GM18858 (cell line): Measurements from ENCODE around the gene NME8.

Source experiments
- ATAC-seq: cut with Tn5 transposase; IDR thresholded peaks from one replicate; pipeline ENCODE4 v1.9.1; 2021; ENCODE audit not compliant: unreplicated experiment

The NME8 gene

DNA sequence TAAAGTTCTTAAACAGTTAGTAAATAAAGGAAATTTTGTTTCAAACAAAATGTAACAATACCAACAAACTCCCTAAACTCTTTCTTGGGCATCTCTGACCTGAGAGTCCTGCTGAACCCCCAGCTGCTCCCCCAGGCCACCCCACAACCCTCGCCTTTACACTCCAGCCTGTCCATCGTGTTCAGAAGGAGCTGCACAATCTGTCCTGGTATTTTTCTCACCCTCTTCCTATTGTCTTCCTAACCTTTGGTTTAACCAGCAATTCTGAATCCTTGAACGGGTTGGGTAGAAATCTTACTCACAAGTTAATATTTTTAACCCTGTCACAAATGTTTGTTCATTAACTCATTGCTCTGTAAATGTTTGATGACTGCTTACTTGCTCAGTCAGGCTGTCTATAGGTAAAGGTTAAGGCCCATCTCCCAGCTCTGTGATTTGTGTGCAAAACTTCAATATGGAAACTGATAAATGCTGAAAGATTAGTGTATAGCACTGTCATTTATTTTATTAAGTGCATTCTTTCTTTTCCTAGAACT is 51.4 kb downstream of the NME8 start:
- no peak for ATAC-seq

DNA sequence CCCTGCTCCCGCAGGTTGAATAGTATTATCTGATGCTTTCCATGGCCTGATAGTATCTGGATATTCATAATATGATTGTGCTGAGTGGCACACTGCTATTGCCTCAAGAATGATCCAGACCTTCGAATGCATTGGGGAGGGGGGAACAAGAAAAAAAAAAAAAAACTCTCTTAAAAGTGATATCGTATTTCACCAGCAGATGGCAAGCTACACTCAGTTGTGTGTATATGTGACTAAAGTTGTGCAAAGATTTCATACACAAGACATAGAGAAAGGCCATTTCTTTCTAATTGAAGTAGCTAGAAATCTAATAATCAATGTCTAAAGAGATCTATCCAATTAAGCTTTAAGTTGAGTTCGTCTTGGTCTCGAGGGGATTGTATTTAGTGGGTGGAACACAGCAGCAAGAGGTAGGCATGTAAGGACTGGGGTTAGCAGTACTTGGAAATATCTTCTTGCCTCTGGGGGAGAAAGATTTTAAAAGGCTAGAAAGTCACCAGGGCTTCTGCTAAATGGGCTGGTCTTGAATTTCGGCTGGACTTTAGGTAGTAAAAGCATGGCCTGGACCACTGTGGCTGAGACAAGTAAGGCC is 52.9 kb downstream of the NME8 start:
- ATAC-seq = no peak

DNA sequence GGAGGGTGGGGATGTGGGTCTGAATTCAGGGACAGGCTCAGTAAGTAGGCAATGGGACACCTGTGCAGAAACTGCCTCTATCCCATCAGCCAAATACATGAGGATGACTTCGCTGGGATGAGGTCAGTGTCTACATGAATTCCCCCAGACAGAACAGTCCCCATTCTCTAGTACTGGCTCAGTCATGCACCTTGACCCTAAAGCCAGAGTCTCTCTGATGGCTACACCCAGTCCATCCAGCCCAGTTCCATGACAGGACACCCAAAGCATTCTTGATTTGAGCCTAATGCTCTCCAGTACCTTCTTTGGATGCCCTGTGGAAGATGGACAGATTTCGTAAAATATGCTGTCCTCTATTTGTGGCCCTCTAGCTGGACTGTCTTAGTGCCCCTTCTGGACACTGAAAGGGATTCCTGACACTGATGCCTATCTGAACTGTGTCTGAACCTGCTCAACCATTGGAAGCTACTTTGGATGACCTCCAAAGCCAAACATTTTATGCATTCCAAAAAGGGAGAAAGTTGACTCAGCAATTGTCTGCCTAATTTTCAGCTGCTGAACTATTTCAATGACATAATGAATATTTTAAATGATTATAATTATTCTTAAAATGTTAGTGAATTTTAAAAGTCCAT is 53.6 kb downstream of the NME8 start:
- ATAC-seq = no peak

DNA sequence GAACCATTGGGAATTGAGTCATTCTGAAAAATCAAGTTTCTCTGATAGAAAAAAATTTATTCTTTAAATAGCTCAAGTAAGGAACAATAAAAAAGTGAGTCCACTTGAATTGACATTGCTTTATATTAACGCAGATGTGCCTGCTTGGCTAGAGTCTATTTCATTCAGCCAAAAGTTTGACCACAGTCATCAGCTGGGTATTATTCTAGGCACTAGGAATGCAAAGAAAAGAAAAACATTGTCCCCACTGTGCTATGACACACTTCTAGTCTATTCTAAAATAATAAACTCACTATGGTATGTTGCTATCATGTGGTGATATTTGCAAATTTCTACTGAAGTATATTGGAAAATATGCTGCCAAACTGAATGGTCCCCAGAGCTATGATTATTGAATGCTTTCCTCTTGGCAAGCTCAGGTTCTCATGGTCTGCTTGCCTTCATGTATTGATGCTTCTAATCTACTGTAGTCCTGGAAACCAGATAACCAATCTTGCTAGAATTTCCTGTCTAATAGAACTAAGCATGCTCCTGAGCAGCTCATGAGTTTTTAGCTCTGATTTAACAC is 59.9 kb downstream of the NME8 start:
- no peak for ATAC-seq

DNA sequence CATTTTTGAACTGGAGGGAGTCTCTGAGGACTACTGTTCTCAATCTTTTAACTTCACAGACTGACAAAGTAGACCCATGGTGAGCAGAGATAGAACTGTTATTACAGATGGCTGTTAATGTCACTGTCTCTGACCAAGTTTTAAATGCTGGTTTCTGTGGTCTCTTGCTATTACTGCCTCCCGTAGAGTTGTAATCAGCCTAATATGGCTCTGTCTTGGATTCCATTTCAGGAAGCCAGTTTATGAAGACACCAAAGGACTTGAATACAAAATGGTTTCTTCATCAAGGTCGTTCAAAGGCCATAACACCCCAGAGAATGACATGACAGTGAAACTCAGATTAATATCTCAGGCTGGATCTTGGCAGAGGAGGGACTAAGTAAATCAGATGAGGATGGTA is 64.4 kb downstream of the NME8 start:
- no peak for ATAC-seq

DNA sequence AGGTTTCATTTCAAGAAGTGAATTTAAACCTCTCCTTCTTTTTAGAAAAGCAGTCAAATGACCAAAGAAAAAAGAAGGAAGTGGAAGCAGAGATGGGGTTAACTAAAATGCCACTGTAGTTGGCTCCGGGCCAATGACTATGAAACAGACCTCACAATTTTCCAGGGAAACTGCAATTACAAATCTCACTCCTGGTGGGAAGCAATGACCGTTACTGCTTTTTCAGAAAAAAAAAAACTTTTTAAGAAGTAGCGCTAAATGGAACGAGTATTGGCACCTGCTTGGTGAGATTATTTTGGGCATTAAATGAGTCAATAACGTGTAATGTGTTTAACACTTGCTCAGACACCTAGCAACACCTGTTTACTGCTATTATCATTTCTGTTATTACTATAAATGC is 67.0 kb downstream of the NME8 start:
- no peak for ATAC-seq

DNA sequence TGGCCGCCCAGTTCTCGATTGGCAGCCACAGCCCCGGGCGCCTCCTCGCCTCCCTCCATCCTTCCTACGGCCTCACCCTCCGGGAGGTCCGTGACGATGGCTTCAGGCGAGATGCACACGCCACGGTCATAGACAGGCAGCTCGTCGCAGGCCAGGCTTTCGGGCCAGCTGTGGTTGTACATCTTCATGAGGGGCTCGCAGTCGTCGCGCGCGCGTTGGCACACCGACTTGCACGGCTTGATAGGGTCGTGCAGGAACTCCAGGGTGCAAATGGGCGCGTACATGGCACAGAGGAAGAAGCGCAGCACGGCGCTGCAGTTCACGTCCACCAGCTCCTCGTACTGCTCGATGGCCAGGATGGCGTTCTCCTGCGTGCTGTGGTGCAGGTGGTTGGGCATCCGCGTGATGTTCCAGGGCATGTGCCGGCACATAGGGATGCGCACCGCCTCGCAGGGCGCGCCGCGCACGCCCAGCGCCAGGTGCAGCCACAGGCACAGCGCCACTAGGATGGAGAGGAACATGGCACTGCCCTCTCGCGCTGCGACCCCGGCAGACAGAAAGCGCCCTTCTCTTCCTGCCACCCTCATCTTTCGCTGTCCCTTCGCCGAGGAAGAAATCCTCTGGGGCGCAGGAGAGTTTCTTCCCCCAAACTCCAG is 67.7 kb downstream of the NME8 start:
- ATAC-seq = no peak

DNA sequence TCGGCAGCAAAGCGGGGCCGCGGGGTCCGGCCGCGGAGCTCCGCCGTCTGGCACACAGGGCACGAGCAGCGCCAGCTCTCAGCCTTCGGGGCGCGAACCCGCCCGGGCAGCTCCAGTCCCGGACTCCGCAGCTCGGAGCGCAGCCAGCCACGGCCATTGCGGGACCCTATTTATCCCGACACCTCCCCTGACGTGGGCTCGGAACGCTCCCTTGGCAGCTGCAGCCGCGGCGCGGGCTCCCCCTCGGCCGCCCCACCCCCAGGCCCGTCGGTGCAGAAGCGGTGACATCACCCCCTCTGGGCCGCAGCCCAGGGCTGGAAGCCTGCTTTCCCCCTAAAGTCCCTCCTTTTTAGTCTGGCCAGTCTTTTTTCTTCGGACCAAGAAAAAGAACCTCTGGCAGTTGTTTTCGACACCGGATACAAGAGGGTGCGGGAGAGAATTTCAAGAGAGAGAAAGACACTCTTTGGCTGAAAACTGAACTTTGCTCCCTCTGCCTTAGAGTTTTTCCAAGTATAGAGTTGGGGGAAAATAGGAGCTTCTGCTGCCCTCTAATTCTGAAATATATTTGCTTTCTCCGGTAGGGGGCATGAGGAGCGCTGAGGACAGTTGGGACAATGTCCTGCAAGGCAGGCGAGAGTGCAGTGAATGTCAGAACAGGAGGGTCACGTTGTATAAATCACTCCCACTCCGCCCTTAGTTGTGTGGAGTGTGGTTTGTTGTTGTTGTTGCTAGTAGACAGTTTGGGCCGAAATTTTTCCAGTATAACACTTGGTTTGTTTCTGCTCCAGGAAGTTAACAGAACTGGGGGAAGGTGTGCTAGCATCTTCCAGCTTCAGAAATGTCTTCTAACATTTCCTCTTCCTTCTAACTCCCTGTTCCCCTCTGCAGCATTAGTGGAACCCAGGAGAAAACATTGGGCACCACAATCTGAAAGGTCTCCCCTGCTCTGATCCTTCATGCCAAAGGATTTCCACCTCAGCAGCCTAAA is 68.6 kb downstream of the NME8 start, which contains the start of gene SFRP4:
TSS of gene SFRP4 (minus strand) at position 145 of the 988 bp plus-strand sequence. CDS start 280 bp downstream, outside the sequence.
- ATAC-seq = no peak

DNA sequence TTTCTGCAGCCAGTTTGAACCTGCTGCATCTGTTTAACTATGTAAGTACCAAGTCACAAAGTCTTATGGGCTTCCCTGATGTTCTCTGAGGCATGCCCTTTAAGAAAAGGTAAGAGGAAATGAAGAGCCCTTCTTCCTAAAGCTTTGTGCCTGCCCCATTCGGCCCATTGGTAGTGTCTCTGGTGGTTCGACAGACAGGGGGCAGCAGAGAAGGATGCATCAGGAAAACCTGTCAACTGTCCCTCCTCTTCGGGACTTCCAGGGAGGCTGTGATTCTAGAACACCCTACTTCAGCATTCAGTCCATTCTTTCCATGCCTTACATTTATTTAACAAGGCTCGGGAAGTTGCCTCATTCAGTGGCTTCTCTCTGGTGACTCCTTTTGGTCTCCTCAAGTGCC is 70.1 kb downstream of the NME8 start:
- ATAC-seq = no peak

DNA sequence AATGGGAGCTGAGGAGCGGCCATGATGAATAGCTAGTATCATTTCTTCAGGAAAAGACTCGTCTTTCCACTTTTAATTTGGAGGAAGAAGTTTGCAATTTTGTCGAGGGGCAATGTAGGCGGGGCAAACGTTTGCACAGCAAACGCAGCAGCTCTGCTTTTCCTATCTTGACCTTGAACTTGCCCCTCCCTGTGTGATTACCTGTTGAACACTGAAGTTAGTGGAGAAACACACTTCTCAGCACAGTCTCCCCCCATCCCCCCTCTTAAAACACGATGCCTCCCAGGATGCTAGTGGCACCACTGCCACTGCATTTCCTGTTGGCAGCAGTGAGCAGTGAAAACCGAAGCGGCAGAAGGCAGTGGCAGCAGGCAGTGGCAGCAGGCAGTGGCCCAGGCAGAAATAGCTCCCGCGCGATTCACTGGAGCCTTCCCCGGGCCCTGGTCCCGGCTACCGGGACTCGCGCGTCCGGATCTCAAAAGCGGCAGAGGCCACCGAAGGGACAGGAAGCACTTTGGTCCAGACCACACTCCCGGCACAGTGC is 72.0 kb downstream of the NME8 start, which contains the start of gene EPDR1:
TSS of gene EPDR1 (plus strand) at position 336 of the 544 bp plus-strand sequence. CDS start 300 bp downstream, outside the sequence.
- ATAC-seq = peak; percentile 37

DNA sequence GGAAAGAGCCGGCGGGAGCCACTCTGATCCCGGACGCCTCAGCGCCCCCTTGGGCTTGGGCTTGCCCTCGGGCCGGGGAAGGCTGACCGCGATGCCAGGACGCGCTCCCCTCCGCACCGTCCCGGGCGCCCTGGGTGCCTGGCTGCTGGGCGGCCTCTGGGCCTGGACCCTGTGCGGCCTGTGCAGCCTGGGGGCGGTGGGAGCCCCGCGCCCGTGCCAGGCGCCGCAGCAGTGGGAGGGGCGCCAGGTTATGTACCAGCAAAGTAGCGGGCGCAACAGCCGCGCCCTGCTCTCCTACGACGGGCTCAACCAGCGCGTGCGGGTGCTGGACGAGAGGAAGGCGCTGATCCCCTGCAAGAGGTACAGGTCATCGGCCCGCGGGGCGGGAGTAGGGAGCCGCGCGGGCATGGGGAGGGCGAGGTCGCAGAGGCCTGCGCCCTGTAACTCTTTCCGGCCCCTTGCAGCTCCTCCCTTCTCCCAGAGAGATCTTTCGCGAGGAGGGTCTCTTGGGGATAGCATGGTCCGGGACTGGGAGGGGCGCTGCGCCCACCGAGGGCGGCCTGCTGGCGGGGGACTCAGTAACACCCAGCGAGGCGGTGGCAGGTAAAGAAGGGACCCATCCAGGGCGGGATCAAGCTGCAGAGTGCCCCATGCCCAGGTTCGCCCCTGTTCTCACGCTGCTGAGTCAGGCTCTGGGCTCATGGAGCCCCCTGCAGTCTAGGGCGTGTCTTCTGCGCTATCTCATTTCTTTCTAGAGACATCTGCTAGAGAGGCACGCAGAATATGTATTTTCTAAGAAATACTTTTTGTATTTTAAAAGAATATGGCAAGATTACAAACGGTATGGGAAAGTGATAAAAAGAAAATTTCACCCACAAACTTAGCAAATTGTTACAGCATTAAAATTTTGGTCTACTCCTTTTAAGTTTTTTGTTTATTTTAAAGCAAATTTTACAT is 72.7 kb downstream of the NME8 start:
- peak; percentile 39 for ATAC-seq

DNA sequence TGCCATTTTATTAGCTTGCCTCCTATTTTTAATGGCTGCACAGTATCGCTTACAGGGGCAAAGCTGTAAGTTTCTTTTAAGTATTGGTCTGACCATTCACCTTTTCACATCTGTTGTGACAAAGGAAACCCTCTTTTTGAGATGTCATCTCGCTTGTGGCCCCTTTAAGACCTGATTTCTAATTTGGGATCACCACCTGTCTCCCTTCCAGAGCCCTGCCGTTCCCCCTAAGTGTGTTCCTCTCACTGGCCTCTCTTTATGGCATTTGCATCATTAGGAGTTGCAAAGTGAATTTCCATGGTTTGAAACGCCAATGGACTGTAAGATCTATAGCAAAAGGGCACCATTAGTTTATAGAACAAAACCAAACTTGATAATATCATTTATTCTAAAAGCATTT is 73.5 kb downstream of the NME8 start:
- ATAC-seq = no peak

DNA sequence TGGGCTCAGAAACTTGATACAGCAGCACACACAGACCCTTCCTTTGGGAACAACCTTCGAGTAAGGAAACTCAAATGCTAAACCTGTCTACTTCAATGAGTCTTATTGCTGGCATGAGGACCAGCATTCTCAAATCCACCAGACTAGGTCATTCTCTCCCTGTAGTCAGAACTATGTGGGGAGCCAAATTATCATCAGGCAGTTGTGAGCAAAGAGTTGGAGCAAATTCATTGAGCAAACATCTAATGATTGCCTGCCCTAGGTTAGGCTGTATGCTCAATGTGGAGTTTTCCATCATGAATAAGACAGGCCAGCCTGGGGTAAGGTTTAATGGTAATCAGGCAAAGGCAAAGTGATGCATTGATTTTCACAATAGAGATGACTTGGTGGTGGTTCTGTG is 75.6 kb downstream of the NME8 start:
- ATAC-seq = no peak

DNA sequence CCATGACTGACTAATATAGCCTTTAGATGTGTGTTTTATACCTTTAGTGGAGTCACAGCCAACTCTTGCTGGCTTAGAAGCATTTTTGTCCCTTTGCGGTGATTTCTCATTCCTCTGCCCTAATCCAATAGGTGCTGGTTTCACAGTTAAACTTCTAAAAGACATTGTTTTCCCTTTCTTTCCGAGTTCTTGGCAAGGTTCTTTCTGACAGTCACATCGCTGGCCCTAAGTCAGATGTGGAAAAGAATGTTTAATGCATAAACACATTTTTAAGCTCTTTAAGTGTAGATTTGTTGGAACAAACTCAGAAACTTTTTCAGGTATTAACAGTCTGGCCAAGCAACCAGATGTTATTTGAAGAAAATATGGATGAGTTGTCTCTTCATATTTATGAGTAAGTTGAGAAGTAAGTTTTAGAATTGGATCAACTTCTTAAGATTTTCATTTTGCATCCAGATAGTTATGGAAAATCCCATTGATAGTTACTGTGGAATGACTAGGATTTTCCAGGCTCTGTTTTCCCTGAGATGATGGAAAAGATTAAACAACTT is 76.2 kb downstream of the NME8 start:
- ATAC-seq = no peak

DNA sequence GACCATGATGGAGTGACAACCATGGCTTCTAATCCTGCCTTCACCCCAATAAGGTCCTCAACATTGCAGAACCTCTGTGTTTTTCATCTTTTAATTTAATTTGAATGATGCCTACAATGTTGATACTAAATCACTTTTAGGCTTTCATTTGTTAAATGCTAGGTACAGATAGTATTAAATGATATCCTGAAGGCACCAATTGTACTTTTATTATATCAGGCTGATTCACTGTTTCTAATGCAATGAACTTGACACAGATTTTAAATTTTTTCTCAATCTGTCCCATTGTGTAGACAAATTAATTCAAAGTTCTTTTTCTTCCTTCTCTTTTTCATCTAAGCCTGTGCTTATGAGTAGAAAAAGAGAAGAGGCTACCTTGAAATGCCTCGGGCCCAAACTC is 77.2 kb downstream of the NME8 start:
- ATAC-seq = no peak

DNA sequence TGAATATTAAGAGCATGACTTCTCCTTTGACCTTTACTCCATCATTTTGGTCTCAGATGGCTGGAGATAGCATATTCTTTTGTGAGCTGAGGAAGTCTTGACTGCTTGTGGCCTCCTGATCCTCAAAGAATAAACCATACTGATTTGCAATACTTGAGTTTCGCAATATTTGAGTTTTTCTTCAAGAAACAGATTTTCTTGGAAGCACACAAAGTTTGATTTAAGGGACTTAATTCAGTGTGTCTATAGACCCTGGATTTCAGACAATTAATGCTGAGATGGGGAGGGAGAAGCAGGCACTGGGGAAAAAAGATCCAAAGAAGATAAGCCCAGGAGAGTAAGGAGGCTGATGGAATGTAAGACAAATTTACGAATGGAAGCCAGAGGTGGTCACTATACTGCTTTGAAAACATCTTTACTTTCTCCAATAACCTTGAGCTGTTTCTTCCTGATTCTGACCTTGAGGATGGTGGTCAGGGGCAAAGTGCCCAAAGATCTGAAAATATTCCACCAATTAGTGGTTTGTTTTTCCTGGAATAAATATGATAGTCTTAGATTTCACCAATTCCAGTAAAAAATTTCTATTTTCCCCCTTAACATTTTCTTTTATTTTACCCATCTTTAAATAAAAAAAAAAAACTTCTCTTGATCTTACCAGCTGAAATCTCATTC is 79.5 kb downstream of the NME8 start:
- ATAC-seq = no peak

DNA sequence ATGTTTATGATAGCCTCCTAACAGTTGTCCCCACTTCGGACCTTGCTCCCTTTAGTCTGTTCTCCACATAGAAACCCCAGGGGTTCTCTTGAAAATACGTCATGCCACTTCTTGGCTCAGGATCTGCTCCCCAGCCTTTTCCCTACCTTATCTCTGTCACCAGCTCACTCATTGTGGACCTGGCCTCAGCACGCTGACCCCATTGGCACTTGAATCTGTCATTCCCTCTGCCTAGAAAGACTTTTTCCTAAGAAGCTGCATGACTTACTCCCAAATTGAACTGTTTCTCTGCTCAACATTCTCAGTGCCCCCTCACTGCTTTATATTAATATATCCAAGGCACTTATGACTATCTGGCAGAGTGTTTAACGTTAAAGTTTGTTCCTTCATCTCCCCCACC is 80.5 kb downstream of the NME8 start:
- ATAC-seq = no peak

DNA sequence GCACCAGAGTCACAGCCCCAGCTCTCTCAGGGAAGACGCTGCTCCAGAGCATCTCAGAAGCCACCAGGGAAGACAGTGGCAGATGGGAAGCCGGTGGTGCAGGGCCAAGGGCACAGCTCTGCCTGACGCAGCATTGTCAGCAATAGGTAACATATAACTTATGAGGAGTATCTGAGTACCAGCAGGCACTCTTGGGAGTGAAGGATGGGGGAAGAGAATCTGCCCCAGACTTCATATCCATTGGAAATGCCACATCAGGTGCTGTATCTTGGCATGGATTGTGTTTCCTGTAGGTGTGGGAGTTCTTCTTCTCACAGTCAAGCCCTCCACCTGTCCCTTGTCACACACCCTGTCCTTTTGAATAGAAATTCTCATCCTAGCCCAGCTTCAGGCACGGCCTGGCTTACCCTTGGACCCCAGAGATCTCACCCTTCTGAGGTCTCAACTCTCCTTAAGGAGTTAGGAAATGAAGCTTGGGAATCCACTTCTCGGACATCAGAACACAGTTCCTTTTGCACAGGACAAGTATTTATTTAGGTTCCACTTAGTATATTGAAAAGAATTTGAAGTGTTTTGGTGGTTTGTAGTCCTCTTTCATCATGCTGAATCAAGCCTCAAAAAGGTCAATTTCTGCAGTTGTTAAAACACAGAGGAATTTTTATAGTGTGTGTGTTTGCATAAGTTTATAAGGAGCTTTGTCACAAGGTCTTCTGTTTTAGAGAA is 82.0 kb downstream of the NME8 start:
- ATAC-seq = no peak
